Hepatic stellate cell (primary cell): Measurements from ENCODE around the gene PIP5KL1.

Experiments
- DNase-seq: peaks from one replicate; pipeline ENCODE4 v3.0.0; 2011; ENCODE audit warnings: low spot score

The PIP5KL1 gene

GRCh38 chr9:127930231-127931091 is at the start of gene PIP5KL1:
PIP5KL1 (minus strand) TSS chr9:127930777; CDS start chr9:127930752, 25 bp downstream.
- DNase-seq = peak; percentile 99

GRCh38 chr9:127980060-127980705 is 49.6 kb upstream of the PIP5KL1 start:
- no peak for DNase-seq

- DNase-seq = peak; percentile 68
These were observed 48.9 kb upstream of the PIP5KL1 start for GRCh38 chr9:127979333-127980059.

- no peak for DNase-seq
These were observed 48.4 kb upstream of the PIP5KL1 start for GRCh38 chr9:127979015-127979332.

- peak; percentile 90 for DNase-seq
These were observed 47.5 kb upstream of the PIP5KL1 start for GRCh38 chr9:127977884-127978647.

- no peak for DNase-seq
These were observed 46.7 kb upstream of the PIP5KL1 start for GRCh38 chr9:127977009-127977883.

GRCh38 chr9:127976498-127976897 is 45.9 kb upstream of the PIP5KL1 start:
- no peak for DNase-seq

GRCh38 chr9:127975376-127976315 is 45.1 kb upstream of the PIP5KL1 start:
- no peak for DNase-seq

GRCh38 chr9:127974769-127975261 is 44.2 kb upstream of the PIP5KL1 start:
- DNase-seq = peak; percentile 46

GRCh38 chr9:127974001-127974768 is 43.6 kb upstream of the PIP5KL1 start:
- DNase-seq = no peak

GRCh38 chr9:127973169-127974000 is 42.8 kb upstream of the PIP5KL1 start:
- DNase-seq = no peak

- DNase-seq = no peak
These were observed 41.8 kb upstream of the PIP5KL1 start for GRCh38 chr9:127972236-127972871.

GRCh38 chr9:127971357-127972235 is 41.0 kb upstream of the PIP5KL1 start:
- DNase-seq = no peak

- DNase-seq = no peak
These were observed 40.1 kb upstream of the PIP5KL1 start for GRCh38 chr9:127970401-127971313.

- peak; percentile 96 for DNase-seq
These were observed 38.3 kb upstream of the PIP5KL1 start for GRCh38 chr9:127968700-127969383.
